ENCODE results near the gene ERCC6L2.

Gene ERCC6L2

DNA sequence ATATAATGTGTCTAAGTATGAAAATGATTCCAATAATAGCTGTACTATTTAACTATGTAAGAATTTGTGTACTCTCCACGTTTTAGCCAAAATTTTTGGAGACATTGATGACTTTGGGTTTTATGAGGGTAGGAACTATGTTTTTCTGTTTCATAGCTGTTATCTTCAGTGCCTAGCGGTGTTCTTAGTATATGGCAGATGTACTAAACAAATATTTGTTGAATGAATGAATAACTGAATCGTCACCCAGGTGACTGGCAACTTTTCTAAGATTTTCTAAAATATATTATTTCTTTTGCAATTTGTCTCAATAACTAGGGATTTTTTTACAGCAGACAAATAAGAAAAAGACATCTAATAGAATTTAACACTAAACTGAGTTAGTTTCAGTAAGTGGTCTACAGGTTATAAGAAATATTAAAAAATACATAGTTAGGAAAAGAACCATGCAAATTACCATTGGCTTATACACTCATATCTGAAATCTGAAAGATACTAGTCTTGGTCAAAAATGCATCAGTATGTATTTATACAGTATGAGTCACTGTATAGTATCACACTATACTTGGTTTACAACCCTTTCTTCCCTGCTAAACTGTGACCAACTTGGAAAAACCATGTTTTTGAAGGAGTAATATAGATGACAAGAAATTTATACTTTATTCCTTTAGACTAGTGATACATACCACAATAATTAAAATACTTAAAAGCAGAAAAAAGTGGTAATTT, 10.5 kb upstream of the ERCC6L2 start:
- no peak for DNase-seq

DNA sequence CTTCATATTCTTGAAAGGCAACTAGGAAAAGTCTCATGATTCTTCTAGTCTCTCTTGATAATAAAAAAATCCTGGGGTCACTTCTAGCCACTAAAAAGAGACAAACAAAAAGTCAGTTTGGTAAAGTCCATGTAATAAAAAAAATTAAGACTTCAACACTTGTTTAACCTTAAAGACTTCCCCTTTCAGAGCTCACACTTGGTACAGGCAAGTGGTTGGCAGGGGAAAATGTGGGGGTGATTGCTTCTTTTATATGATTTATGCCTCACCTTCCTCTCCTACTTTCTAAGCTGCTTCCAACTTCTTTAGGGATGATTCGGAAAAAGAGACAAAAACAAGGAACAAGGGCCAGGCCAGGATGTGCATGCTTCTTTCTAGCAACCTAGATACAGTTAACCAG, 5.1 kb upstream of the ERCC6L2 start:
- no peak for DNase-seq

DNA sequence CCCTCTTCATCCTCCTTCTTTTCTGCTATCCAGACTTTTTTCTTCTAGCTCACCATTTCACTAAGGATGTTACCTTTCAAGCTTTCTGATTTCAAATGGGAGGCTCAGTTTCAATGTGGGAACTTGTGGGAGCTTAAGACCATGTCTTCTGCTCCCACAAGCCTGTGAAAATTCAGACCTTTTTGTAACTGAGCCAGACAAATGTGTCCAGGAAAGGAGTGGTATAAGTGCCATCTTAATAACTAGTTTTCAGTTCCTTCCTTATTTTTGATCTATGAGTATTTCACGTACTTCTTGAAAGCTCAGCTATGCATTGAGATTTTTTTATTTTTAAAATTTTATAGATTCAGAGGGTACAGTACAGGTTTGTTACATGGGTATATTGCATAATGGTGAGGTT, 4.6 kb upstream of the ERCC6L2 start:
- DNase-seq, result no peak

DNA sequence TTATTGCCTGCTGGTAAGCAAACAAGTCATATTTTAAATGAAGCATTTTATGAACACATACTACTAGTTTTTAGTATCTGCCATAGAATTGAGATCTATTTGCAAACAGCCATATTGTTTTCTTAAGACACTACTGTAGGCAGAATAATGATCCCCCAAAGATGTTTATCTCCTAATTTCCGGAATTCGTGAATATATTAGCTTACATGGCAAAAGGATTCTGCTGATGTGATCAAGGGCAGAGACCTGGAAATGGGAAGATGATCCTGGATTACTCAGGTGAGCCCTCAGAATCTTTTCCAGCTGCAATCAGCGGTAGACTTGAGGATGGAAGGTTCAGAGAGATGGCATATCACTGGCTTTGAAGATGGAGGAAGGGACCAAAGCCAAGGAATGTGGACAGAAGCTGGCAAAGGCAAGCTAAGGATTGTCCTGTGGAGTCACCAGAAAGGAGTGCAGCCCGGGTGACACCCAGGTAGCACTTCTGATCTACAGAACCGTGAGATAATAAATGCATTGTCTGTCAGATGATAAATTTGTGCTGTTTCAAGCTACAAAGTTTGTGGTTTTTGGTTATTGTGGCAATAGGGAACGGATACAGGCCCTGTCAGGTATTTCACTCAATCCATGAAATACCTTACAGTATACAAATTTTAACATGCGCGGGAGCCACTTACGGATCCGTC, 1.0 kb upstream of the ERCC6L2 start:
- DNase-seq, result no peak

DNA sequence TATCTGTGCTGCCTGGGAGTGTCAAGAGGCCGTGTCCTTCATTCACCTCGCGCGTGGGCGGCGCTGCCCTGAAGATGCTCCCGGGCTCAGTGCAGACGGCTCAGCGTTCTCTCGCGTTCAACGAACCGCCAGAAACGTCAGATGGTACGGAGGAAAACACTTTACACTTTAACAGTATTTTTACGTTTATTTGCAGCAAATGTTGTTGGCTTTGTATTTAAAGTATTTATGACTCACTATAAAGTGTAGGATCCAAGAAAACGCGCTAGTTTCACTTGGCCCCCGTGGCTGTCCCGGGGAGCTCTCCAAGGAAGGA, 544 bp upstream of the ERCC6L2 start:
- peak; percentile 85 for DNase-seq

DNA sequence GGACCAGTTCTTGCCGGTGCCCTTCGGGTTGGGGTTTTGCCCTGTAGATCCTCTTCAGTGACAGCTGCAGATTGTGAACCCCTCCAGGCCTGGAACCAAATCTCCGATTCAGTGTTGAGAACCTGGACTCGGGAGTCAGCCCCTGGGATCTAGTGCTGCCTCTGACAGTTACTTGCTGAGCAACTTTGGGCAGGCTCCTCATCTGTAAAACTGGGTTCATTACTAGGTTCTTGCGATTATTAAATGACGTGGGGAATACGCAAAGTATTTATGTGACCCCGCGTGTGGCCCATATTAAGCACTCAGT, 600 bp downstream of the ERCC6L2 start:
- no peak for DNase-seq

DNA sequence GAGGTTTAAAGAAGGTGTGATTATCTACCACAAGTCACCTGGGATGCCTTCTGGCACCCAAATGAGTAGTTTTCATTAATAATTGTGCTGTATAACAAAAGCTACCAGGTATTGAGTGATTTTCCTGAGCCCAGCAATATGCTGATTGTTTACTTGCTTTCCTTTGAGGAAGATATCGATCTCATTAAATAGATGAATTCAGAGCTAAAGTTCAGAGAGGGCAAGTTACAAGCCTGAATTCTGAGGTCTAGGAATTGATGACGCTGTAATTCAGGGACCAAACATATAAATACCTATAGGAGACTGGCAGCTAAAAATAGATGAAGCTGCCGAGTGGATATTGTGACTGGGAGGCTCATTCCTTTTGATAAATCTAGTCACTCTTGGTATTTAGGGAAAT, 1.1 kb downstream of the ERCC6L2 start:
- no peak for DNase-seq

DNA sequence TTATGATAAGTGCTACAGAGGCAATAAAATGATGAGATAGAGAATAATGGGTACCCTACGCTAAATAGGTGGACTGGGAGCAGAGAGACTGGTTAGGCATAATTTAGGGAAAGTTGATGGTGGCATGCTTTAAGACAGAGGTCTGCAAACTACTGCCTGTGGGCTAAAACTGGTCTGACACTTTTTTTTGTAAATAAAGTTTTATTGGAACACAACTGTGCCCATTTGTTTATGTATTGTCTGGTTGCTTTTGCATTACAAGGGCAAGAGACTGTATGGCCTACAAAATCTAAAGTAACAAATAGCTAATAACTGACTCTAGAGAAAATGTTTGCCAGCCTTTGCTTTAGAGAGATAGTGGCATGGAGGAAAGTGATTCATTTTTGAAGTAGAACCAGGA, 2.5 kb downstream of the ERCC6L2 start:
- no peak for DNase-seq

DNA sequence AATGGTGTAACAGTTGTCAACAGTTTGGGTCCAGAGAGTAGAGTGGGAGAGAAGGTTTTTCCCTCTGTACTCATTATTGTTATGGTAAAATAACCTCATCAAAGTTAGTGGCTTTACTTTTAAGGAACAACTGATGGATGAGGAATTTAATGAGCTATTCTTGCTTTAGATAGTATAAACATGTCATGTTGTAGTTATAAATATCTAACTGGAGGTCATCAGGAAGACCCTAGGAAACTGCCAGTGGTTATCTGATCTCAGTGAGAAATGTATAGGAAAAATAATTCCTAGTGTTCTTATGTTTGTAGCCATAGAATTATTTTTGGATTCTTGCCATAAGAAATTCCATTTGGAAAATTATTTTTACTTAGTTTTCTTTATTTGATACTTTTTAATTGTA, 4.1 kb downstream of the ERCC6L2 start:
- no peak for DNase-seq

DNA sequence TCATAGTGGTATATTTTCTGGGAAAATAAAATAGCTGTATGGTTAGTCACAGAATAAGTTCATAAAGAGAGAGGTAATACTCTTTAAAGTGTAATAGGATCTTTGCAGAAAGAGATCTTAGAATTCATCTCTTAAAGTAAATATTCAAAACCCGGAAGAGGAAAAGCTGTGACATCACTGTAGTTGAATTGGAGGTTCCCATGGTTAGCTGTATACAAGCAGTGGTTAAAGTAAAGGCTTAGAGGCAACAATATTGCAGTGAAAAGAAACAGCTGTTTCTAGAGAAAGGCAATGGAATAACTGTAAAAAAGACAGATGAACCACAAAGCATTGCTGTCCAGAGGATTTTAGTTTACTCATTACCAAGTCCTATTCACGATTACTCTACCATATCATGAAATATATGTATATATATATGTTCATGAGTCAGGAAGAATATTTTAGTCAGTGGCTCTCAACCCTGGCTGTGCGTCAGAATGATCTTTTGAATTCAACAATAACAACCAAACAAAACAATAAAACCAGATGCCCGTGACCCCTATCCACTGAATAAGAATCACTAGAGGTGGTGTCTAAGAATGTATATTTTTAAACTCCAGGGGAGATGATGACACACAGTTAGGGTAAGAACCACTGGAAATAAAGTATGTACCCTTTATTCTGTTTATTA, 4.7 kb downstream of the ERCC6L2 start:
- no peak for DNase-seq

DNA sequence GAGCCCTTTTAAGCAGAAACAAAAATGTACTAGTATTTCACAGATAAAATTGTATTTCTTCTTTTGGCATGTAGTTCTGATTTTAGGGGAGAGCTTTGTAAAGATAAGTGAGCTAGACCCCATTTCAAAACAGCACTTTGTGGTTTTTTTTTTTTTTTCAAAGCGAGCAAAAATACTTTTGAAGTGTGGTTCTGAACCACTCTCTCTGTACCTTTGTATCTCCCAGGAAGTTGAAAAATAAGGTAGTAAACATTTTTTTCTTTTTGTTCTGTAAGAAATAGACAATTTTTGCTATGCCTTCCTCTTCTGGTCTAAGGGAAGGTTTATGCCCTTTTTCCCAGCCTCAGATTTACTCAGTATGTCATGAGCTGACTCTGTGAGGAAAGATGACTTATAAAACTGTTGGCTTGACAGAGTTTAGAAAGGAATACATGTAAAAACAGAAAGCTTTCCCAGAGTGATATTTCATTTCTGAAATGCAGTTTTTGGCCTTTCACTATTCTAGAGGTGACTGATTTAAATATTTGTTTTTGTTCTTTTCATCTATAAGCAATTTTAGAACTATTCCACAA, 12.5 kb downstream of the ERCC6L2 start:
- no peak for DNase-seq

DNA sequence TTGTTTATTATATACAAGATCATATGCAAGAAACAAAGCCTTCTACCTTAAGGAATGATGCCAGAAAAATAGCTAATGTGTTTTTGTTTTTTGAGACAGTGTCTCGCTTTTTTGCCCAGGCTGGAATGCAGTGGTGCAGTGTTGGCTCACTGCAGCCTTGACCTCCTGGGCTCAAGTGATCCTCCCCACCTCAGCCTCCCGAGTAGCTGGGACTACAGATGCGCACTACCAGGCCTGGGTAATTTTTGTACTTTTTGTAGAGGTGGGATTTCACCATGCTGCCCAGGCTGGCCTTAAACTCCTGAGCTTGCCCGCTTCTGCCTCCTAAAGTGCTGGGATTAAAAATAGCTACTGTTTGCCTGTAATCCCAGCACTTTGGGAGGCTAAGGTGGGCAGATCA, 15.1 kb downstream of the ERCC6L2 start:
- no peak for DNase-seq

DNA sequence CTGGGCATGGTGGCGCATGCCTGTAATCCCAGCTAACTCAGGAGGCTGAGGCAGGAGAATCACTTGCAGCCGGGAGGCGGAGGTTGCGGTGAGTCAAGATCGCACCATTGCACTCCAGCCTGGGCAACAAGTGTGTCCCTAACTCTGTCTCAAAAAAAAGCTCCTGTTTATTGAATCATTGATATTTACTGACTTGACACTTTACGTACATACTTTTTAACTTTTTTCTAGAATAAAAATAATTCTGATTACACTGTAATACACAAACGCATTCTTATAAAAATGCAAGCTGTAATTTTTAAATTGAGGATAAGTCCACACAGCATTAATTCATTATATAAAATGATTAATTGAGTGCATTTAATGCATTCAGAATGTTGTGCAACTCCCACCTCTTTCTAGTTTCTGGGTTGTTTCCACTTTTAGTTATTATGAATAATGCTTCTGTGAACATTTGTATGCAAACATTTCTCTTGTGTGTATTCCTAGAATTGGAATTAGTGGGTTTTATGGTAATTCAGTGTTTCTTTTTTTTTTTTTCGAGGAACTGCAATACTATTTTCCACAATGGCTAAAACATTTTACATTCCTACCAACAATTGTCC, 15.7 kb downstream of the ERCC6L2 start:
- no peak for DNase-seq

DNA sequence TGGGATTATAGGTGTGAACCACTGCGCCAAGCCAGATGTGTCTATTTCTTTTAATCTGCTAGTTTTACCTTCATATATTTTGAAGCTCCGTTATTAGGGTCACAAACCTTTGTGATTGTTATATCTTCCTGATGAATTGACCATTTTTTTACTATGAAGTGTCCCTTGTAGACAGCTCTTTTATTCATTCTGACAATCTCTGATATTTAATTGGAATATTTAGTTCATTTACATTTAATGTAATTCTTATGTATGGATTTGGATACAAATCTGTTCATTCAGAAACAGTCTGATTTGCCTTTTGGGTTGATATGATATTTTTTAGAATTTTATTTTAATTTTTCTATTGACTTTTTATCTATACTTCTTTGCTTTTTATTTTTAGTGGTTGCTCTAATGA, 17.2 kb downstream of the ERCC6L2 start:
- DNase-seq, result no peak

DNA sequence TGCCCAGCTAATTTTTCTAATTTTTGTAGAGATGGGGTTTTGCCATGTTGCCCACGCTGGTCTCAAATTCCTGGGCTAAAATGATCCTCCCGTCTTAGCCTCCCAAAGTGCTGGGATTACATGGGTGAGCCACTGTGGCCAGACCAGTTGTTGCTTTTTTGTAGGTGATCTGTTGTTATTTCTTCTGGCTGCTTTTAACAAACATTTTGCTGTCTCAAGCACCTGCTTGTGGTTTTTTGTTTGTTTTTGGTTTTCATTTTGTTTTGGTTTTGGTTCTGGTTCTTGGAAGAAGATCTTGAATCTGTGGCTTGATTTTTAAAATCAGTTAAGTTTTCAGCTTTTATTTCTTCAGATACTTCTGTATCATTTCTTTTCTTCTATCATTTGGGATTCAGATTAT, 21.1 kb downstream of the ERCC6L2 start:
- no peak for DNase-seq

DNA sequence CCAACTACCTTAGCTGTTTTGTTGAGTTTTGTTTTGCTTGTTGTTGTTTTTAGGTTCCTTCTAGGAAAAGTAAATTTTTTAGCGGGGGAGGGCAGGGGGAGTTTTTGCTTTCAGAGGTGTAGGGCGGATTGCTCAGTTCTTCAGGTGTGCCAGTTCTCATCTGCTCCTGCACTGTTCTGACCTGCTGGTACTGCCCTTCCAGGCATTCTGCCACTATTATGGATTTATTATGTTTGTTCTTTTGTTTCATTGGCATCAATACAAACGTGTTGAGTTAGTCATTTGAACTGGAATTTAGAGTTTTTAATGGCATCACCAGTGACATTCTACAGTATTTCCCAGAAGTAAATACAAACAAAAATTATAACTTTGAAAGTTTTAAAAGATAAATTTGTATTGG, 26.0 kb downstream of the ERCC6L2 start:
- no peak for DNase-seq

DNA sequence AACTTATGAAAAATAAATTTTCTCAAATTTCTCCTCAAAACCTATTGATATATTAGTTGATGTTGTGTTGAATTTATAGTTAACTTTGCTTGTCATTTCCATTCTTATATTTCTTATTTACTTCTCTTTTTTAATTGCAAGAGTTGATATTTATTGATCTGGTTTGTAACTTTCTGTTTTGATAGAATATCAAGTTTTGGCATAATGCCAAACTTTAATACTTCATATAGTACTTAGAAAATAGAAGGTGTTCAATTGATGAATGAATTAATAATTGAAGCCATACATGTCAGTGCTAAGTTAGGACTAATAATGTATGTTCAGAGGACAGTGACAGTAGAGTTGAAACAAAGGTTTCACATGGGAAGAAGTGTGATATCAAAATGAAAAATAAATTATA, 27.9 kb downstream of the ERCC6L2 start:
- no peak for DNase-seq

DNA sequence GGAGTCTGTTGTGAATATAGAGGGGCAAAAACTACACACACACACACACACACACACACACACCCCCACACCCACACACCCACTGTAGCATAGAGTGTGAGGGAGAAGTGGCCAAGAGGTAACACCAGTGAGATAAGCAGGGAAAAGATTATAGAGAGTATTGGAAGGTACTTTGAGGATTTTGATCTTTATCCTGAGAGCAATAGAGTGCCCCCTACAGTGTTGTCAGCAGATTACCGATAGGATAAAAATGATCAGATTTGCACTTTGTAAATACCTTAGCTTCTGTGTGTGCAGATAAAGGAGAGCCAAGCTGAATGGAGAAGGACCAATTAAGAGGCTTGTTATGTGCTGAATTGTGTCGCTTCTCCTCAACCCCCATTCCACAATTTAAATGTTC, 32.3 kb downstream of the ERCC6L2 start:
- no peak for DNase-seq

DNA sequence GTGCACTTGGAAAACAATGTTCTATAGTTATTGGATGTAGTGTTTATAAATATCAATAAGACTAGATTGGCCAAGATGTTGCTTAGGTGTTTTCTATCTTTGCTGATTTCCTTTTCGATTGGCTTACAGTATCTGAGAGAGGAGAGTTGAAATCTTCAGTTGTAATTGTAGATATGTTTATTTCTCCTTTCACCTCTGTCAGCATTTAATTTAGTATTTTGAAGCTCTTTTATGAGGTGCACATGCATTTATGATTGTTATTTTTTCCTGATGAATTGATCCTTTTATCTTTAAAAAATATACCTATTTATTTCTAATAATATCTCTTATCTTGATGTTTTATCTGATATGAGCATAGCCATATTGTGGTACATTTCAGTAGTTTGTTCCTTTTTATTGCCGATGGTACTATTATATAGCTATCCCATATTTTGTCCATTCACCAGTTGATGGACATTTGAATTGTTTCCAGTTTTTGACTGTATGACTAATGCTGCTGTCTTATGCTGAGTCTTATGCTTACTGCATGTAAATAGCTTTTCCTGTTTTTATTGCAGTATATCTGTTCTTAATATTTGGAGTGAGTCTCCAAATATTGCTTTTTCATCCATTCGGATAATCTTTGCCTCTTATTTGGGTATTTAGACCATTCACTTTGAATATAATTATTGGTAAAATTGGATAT, 34.7 kb downstream of the ERCC6L2 start:
- no peak for DNase-seq

DNA sequence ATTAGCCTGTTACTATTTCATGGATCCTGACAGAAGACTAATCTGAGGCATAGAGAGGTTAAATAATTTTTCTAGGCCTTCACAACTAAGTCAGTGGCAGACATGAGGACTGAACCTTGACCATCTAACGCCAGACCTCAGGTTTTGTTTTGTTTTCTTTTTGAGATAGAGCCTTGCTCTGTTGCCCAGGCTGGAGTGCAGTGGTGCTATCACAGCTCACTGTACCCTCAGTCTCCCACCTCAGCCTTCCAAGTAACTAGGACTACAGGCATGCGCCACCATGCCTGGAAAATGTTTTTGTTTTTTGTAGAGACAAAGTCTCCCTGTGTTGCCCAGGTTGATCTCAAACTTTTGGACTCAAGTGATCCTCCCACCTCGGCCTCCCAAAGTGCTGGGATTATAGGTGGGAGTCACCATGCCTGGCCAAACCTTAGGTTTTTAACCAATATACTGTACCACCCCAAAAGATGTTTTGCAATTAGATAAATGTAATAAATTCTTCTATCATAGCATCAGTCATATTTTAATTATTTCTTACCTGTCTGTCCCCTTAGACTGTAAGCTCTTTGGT, 35.4 kb downstream of the ERCC6L2 start:
- no peak for DNase-seq

DNA sequence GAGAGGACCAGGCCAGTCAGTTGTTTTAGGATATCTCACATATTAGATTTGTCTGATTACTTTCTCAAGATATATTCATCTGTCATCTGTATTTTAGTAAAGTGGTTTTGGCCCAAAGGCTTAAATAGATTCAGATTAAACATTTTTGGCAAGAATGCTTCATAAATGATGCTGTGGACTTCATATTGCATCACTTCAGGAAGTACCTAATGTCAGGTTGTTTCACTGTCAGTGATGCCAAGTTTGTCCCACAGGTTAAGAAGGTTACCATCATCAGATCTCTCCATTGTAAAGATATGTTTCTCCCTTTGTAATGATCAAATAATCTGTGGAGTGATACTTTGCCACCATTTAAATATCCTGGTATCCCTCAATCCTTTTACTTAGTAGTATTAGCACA, 37.3 kb downstream of the ERCC6L2 start:
- DNase-seq, result no peak

DNA sequence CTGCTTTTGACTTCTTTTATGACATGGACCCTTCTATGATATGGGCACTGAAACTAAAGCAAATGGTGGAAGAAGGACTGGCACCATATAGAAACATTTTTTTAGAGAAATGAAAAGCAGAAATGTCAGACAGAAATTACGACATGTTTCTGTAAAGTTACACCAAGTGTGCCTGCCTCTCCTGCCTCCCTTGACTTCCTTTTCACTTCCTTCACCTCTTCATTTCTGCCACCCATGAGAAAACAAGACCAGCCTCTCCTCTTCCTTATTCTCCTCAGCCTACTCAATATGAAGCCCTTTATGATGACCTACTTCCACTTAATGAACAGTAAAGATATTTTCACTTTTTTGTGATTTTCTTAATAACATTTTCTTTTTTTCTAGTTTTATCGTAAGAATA, 44.5 kb downstream of the ERCC6L2 start:
- DNase-seq, result no peak

DNA sequence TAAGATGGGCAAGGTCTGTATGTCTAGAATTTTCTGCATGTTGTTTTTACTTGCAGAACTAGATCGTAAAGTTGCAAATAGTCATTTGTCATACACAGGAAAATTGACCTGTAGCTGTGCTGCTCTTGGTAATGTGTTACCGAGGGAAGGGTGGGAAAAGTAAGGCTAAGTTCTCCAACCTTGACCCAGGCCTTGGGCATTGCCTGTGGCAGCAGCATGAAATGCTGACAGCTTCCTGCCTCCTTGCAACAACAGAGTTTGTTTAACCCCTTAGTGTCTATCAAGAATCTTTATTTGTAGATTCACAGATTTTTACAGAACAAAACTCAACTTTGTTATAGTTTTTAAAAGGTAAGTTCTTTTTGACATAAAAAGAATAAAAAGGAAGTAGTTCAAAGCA, 48.3 kb downstream of the ERCC6L2 start:
- DNase-seq, result no peak
